SH-SY5Y (cell line): Measurements from ENCODE around the gene MYLK.

Experiments used
- GATA2 ChIP-seq: IDR thresholded peaks from 2 replicates; pipeline ENCODE4 v1.6.1; 2011; ENCODE audit warnings: mild to moderate bottlenecking, low read depth, low read length
- GATA3 ChIP-seq: IDR thresholded peaks from 2 replicates; pipeline ENCODE4 v1.6.1; 2011; ENCODE audit warnings: low read depth, mild to moderate bottlenecking, low read length, moderate library complexity

GRCh38 chr3:123878807-123879206, 5.3 kb downstream of the MYLK start:
- TF ChIP-seq GATA2 (no peak), GATA3 (no peak)
